Activated naive CD4-positive, alpha-beta T cell treated with anti-CD3 and anti-CD28 coated beads, Interleukin-2, amount 10 ng/mL, durations not matched to agents 7 days and 5 days (primary cell): ENCODE data around the gene MT1B.

ENCODE experiments used
- CTCF ChIA-PET: fragments of 350-600 bp; sonication (Branson Sonifier 250); formaldehyde crosslinking; loops from one replicate; lab custom pipeline; 2021; ENCODE audit warnings: antibody characterized with exemption; lab: Charles Lee
- DNase-seq: peaks from one replicate; pipeline ENCODE4 v3.0.0-alpha.2; 2020
- H3K27ac Mint-ChIP-seq: one replicate; pipeline ENCODE4 v1.8.0; 2021; ENCODE audit warnings: mild to moderate bottlenecking, moderate library complexity, mixed read lengths
- H3K27me3 Mint-ChIP-seq: one replicate; pipeline ENCODE4 v1.8.0; 2021; ENCODE audit warnings: mild to moderate bottlenecking, mixed read lengths
- H3K36me3 Mint-ChIP-seq: one replicate; pipeline ENCODE4 v1.8.0; 2021; ENCODE audit warnings: mixed read lengths
- H3K4me1 Mint-ChIP-seq: one replicate; pipeline ENCODE4 v1.8.0; 2021; ENCODE audit warnings: mixed read lengths
- H3K4me3 Mint-ChIP-seq: one replicate; pipeline ENCODE4 v1.8.0; 2021; ENCODE audit warnings: mild to moderate bottlenecking, moderate library complexity, mixed read lengths
- H3K9me3 Mint-ChIP-seq: one replicate; pipeline ENCODE4 v1.8.0; 2021; ENCODE audit warnings: mixed read lengths

MT1B gene

GRCh38 chr16:56683424-56684172, 31.9 kb downstream of the MT1B start:
- Mint-ChIP-seq H3K36me3 (peaks cover 14% of the 10 kb centered on the region), H3K27ac (peak overlapping the region; percentile 58), H3K9me3 (peaks cover 3% of the 10 kb centered on the region), H3K4me1 (peaks cover 29% of the 10 kb centered on the region), H3K27me3 (peaks cover 2% of the 10 kb centered on the region), H3K4me3 (peak overlapping the region; percentile 94)
- CTCF ChIA-PET = interaction anchor here (0.9 to 1.8 kb wide), 6 partner anchors 10 to 107 kb away, joined by 3 to 7 read pairs (median 4); no protein-coding TSS in a partner anchor
- DNase-seq = no peak

GRCh38 chr16:56684256-56684925, 32.7 kb downstream of the MT1B start:
- no peak overlapping the region for H3K27ac Mint-ChIP-seq

GRCh38 chr16:56684926-56685590, 33.4 kb downstream of the MT1B start:
- CTCF ChIA-PET = interaction anchor here (1.0 to 2.0 kb wide), 3 partner anchors 11 to 85 kb away, joined by 3 to 5 read pairs (median 4); no protein-coding TSS in a partner anchor
- Mint-ChIP-seq H3K4me3 (no peak overlapping the region), H3K27me3 (peaks cover 17% of the 10 kb centered on the region), H3K9me3 (peaks cover 3% of the 10 kb centered on the region), H3K4me1 (peaks cover 29% of the 10 kb centered on the region), H3K36me3 (peaks cover 14% of the 10 kb centered on the region), H3K27ac (no peak overlapping the region)
- DNase-seq = no peak

More at GRCh38 chr16:56684256-56684925, 32.7 kb downstream of the MT1B start:
- Mint-ChIP-seq H3K4me1 (peaks cover 29% of the 10 kb centered on the region), H3K4me3 (peak overlapping the region; percentile 94), H3K9me3 (peaks cover 3% of the 10 kb centered on the region), H3K36me3 (peaks cover 14% of the 10 kb centered on the region), H3K27me3 (peaks cover 10% of the 10 kb centered on the region)
- DNase-seq = no peak
- CTCF ChIA-PET = interaction anchor here (1.0 to 2.0 kb wide), 3 partner anchors 11 to 84 kb away, joined by 3 to 5 read pairs (median 4); no protein-coding TSS in a partner anchor

DNA sequence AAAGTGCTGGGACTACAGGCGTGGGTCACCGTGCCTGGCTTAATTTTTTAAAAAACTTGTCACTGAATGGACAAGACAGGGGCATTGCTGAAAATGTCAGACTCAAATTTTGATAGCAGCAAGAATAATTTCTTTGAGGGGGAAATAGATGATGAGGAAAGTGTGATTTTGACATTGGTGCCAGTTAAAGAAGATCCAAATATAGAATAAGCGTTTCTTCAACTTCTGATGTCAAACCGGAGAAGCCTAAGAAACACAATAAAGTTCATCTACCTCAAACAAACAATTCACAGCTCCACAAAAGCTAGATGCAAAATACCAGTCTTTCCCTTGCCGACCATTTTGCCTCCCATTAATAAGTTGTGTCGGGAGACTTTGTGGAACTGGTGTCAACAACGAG, 35.1 kb downstream of the MT1B start:
- H3K36me3 Mint-ChIP-seq = peaks cover 14% of the 10 kb centered on the region
- H3K27me3 Mint-ChIP-seq = peaks cover 31% of the 10 kb centered on the region
- no peak overlapping the region for H3K4me3 Mint-ChIP-seq
- peaks cover 17% of the 10 kb centered on the region for H3K4me1 Mint-ChIP-seq
- DNase-seq = no peak
- no peak overlapping the region for H3K27ac Mint-ChIP-seq
- H3K9me3 Mint-ChIP-seq = peaks cover 3% of the 10 kb centered on the region
- CTCF ChIA-PET = no interaction called here

GRCh38 chr16:56688762-56689161, 37.1 kb downstream of the MT1B start:
- Mint-ChIP-seq H3K4me1 (peaks cover 6% of the 10 kb centered on the region), H3K27me3 (peaks cover 33% of the 10 kb centered on the region), H3K36me3 (peaks cover 12% of the 10 kb centered on the region), H3K9me3 (peaks cover 3% of the 10 kb centered on the region), H3K27ac (no peak overlapping the region), H3K4me3 (no peak overlapping the region)
- no peak for DNase-seq
- CTCF ChIA-PET = interaction anchor here (1.9 kb wide), 1 partner anchor 13 kb away, joined by 5 read pairs; no protein-coding TSS in a partner anchor

GRCh38 chr16:56689171-56689570, 37.5 kb downstream of the MT1B start:
- CTCF ChIA-PET = interaction anchor here (1.9 kb wide), 1 partner anchor 13 kb away, joined by 5 read pairs; no protein-coding TSS in a partner anchor

DNA sequence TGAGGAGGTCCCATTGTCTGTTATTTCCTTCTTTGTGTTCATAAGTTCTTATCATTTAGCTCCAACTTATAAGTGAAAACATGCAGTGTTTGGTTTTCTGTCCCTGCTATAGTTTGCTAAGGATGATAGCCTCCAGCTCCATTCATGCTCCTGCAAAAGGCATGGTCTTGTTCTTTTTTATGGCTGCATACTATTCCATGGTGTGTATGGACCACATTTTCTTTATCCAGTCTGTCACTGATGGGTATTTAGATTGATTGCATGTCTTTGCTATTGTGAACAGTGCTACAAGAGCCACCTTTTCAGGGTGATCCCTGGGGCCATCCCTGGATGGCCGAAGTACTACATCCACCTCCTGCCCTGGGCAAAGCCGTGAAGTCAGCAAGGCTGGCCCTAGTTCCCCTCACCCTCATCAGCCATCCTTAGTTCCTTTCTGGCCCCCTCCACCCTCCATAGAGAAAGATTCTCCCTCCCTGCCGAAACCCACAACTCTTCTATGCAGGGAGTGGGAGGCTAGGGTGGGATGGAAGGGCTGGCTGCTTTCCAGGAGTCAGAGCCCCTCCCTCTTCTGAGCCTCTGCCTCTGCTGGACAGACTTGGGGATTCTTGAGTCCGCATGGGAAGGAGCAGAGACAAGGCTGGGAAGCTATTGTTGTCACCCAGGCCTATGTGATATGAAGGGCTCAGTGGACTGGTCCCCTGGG, 38.9 kb downstream of the MT1B start:
- Mint-ChIP-seq H3K27ac (no peak overlapping the region), H3K4me1 (no peaks in the 10 kb centered on the region), H3K27me3 (peaks cover 38% of the 10 kb centered on the region), H3K9me3 (peaks cover 3% of the 10 kb centered on the region), H3K4me3 (no peak overlapping the region), H3K36me3 (peaks cover 3% of the 10 kb centered on the region)
- no peak for DNase-seq
- CTCF ChIA-PET = no interaction called here

More at GRCh38 chr16:56689171-56689570, 37.5 kb downstream of the MT1B start:
- H3K4me3 Mint-ChIP-seq = no peak overlapping the region
- no peak overlapping the region for H3K27ac Mint-ChIP-seq
- peaks cover 33% of the 10 kb centered on the region for H3K27me3 Mint-ChIP-seq
- H3K9me3 Mint-ChIP-seq = peaks cover 3% of the 10 kb centered on the region
- no peak for DNase-seq
- H3K36me3 Mint-ChIP-seq = peaks cover 9% of the 10 kb centered on the region
- H3K4me1 Mint-ChIP-seq = peaks cover 1% of the 10 kb centered on the region

GRCh38 chr16:56691885-56692284, 40.2 kb downstream of the MT1B start:
- peaks cover 43% of the 10 kb centered on the region for H3K27me3 Mint-ChIP-seq
- no peak overlapping the region for H3K4me3 Mint-ChIP-seq
- no peak for DNase-seq
- H3K9me3 Mint-ChIP-seq = no peaks in the 10 kb centered on the region
- no peaks in the 10 kb centered on the region for H3K4me1 Mint-ChIP-seq
- H3K27ac Mint-ChIP-seq = no peak overlapping the region
- CTCF ChIA-PET = interaction anchor here (0.7 kb wide), 1 partner anchor 15 kb away, joined by 3 read pairs; no protein-coding TSS in a partner anchor
- H3K36me3 Mint-ChIP-seq = no peaks in the 10 kb centered on the region

DNA sequence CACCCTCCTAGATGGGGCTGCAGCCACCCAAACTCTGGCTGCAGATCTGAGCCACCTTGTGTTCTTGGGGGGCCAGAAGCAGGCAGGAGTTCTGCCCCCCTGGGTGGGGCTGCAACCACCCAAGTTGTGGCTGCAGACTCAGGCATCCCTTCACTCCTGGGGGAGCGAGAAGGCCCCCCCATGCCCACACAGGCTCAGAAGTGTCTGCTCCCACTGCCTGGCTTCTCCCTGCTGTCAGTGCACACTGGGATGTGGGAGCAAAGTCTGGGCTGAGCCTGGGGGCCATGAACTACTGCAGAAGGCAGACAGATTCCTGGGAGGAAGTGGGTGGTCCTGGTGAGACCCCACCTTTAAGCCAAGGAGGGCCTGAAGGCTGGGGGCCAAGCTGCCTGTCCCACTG, 43.6 kb downstream of the MT1B start:
- Mint-ChIP-seq H3K27me3 (peaks cover 41% of the 10 kb centered on the region), H3K27ac (no peak overlapping the region), H3K4me1 (no peaks in the 10 kb centered on the region), H3K36me3 (no peaks in the 10 kb centered on the region), H3K9me3 (no peaks in the 10 kb centered on the region), H3K4me3 (no peak overlapping the region)
- DNase-seq = no peak
- CTCF ChIA-PET = no interaction called here

DNA sequence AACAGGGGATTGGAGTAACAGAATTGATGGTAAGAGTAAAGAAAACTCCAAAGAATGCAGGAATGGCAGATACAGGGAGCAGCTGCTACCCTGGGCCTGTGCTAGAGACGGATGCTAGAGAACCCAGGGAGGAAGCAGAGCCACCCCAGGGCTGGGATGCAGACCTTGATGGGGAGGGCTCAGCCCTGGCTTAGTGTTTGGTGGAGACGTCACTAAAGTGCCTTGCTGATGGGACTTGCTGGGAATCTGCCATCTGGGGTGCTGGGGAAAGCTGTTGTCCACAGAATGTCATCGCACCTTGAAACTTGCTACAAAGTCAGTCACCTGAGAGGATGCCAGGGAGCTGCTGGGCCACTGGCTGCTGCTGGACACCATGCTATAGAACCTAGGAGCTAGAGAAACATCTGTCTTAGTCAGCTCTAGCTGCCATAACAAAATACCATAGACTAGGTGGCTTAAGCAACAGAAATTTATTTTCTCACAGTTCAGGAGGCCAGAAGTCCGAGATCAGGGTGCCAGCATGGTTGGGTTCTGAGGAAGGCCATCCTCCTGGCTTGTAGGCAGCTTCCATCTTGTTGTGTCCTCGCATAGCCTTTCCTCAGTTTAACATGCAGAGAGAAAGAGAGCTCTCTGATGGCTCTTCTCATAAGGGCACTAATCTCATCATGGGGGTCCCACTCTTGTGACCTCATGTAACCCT, 45.9 kb downstream of the MT1B start:
- H3K9me3 Mint-ChIP-seq = no peaks in the 10 kb centered on the region
- H3K27me3 Mint-ChIP-seq = peaks cover 27% of the 10 kb centered on the region
- H3K27ac Mint-ChIP-seq = no peak overlapping the region
- H3K4me3 Mint-ChIP-seq = no peak overlapping the region
- peaks cover 10% of the 10 kb centered on the region for H3K4me1 Mint-ChIP-seq
- no peaks in the 10 kb centered on the region for H3K36me3 Mint-ChIP-seq
- no peak for DNase-seq
- CTCF ChIA-PET = interaction anchor here (0.6 to 1.6 kb wide), 2 partner anchors 121 to 184 kb away, joined by 3 to 10 read pairs; no protein-coding TSS in a partner anchor

DNA sequence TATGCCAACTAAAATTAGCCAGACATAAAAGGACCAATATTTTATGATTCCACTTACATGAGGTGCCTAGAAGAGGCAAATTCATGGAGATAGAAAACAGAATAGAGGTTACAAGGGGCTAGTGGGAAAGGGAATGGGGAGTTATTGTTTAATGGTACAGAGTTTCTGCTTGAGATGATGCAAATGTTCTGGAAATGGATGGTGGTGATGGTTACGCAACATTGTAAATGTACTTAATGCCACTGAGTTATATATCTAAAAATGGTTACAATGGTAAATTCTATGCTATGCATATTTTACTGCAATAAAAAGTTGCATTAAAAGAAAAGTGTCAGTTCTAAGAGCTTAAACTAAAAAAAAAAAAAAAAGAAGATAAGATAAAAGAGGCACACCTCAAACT, 48.5 kb downstream of the MT1B start:
- no peaks in the 10 kb centered on the region for H3K9me3 Mint-ChIP-seq
- H3K27me3 Mint-ChIP-seq = peaks cover 26% of the 10 kb centered on the region
- H3K27ac Mint-ChIP-seq = no peak overlapping the region
- DNase-seq = no peak
- no peaks in the 10 kb centered on the region for H3K36me3 Mint-ChIP-seq
- H3K4me3 Mint-ChIP-seq = no peak overlapping the region
- CTCF ChIA-PET = interaction anchor here (1.4 to 4.5 kb wide), 7 partner anchors 23 to 186 kb away, joined by 5 to 79 read pairs (median 15); no protein-coding TSS in a partner anchor
- peaks cover 10% of the 10 kb centered on the region for H3K4me1 Mint-ChIP-seq

- Mint-ChIP-seq H3K4me1 (peaks cover 10% of the 10 kb centered on the region), H3K27me3 (peaks cover 21% of the 10 kb centered on the region), H3K4me3 (no peak overlapping the region), H3K9me3 (no peaks in the 10 kb centered on the region), H3K36me3 (no peaks in the 10 kb centered on the region), H3K27ac (no peak overlapping the region)
- no peak for DNase-seq
- CTCF ChIA-PET = interaction anchor here (1.2 to 4.5 kb wide), 10 partner anchors 16 to 187 kb away, joined by 3 to 79 read pairs (median 14); no protein-coding TSS in a partner anchor
These were observed 48.9 kb downstream of the MT1B start for GRCh38 chr16:56700631-56701030.

- Mint-ChIP-seq H3K9me3 (no peaks in the 10 kb centered on the region), H3K27me3 (peaks cover 16% of the 10 kb centered on the region), H3K36me3 (no peaks in the 10 kb centered on the region), H3K4me3 (no peak overlapping the region), H3K4me1 (peaks cover 10% of the 10 kb centered on the region), H3K27ac (no peak overlapping the region)
- no peak for DNase-seq
- CTCF ChIA-PET = interaction anchor here (0.8 to 4.5 kb wide), 43 partner anchors 9 to 383 kb away, joined by 3 to 79 read pairs (median 5); partner anchors contain the start of genes BBS2, MT1H, MT1X and MT2A
These were observed 49.8 kb downstream of the MT1B start for GRCh38 chr16:56701534-56701933.
